HUES48 (cell line): ENCODE measurements around the gene AKR7A2.

Source experiments
- H3K27ac ChIP-seq: one replicate; pipeline ENCODE4 v1.7.0; 2013; ENCODE audit warnings: low read depth, low read length, inconsistent platforms
- H3K27me3 ChIP-seq: 2 replicates; pipeline ENCODE4 v1.6.1; 2013; ENCODE audit warnings: mild to moderate bottlenecking, low read length; ENCODE audit not compliant: control insufficient read depth, insufficient read depth
- H3K36me3 ChIP-seq: 2 replicates; pipeline ENCODE4 v1.6.1; 2013; ENCODE audit warnings: low read length; ENCODE audit not compliant: control insufficient read depth, insufficient read depth
- H3K4me1 ChIP-seq: 2 replicates; pipeline ENCODE4 v1.6.1; 2013; ENCODE audit warnings: mild to moderate bottlenecking, low read length; ENCODE audit not compliant: control insufficient read depth, insufficient read depth
- H3K4me3 ChIP-seq: 2 replicates; pipeline ENCODE4 v1.5.1; 2013; ENCODE audit warnings: mild to moderate bottlenecking, low read depth, low read length
- H3K9ac ChIP-seq: 2 replicates; pipeline ENCODE4 v1.6.1; 2013; ENCODE audit warnings: mild to moderate bottlenecking, low read depth, low read length, moderate library complexity
- H3K9me3 ChIP-seq: 2 replicates; pipeline ENCODE4 v1.6.1; 2013; ENCODE audit warnings: low read length; ENCODE audit not compliant: control insufficient read depth, insufficient read depth

Gene AKR7A2

GRCh38 chr1:19311931-19312781 lies at the start of gene AKR7A2, which contains the start of gene SLC66A1:
AKR7A2 (minus strand) TSS chr1:19312144; CDS start chr1:19312124, 20 bp downstream.
SLC66A1 (plus strand) TSS chr1:19312326; CDS start chr1:19317678, 5,352 bp downstream.
- Histone ChIP-seq H3K27me3 (peaks cover 9% of the 10 kb centered on the region), H3K36me3 (peaks cover 24% of the 10 kb centered on the region), H3K9ac (peak within 1 kb of the TSS; percentile 73), H3K4me3 (peak within 1 kb of the TSS; percentile 87), H3K4me1 (0 out of 2 replicates have a peak, but pooled peaks cover 6% of the 10 kb centered on the region), H3K27ac (peak within 1 kb of the TSS; percentile 57), H3K9me3 (no peaks in the 10 kb centered on the region)

GRCh38 chr1:19360843-19361610 lies 49.1 kb upstream of the AKR7A2 start:
- Histone ChIP-seq H3K4me3 (no peak overlapping the region), H3K4me1 (no peaks in the 10 kb centered on the region), H3K9ac (no peak overlapping the region), H3K27me3 (no peaks in the 10 kb centered on the region), H3K36me3 (peaks cover 26% of the 10 kb centered on the region), H3K9me3 (no peaks in the 10 kb centered on the region), H3K27ac (no peak overlapping the region)

- Histone ChIP-seq H3K27me3 (no peaks in the 10 kb centered on the region), H3K9ac (no peak overlapping the region), H3K9me3 (no peaks in the 10 kb centered on the region), H3K36me3 (peaks cover 32% of the 10 kb centered on the region), H3K27ac (no peak overlapping the region), H3K4me1 (no peaks in the 10 kb centered on the region), H3K4me3 (no peak overlapping the region)
These were observed 48.5 kb upstream of the AKR7A2 start for GRCh38 chr1:19360432-19360831.

GRCh38 chr1:19360016-19360415 lies 48.1 kb upstream of the AKR7A2 start:
- H3K36me3 ChIP-seq = peaks cover 30% of the 10 kb centered on the region

GRCh38 chr1:19359357-19359756 lies 47.4 kb upstream of the AKR7A2 start:
- H3K9me3 ChIP-seq = no peaks in the 10 kb centered on the region
- peaks cover 6% of the 10 kb centered on the region for H3K4me1 ChIP-seq
- no peak overlapping the region for H3K27ac ChIP-seq
- no peaks in the 10 kb centered on the region for H3K27me3 ChIP-seq
- H3K9ac ChIP-seq = no peak overlapping the region
- H3K36me3 ChIP-seq = peaks cover 26% of the 10 kb centered on the region
- no peak overlapping the region for H3K4me3 ChIP-seq

More at GRCh38 chr1:19360016-19360415, 48.1 kb upstream of the AKR7A2 start:
- H3K27ac ChIP-seq = no peak overlapping the region
- no peak overlapping the region for H3K9ac ChIP-seq
- no peaks in the 10 kb centered on the region for H3K27me3 ChIP-seq
- no peaks in the 10 kb centered on the region for H3K9me3 ChIP-seq
- H3K4me1 ChIP-seq = no peaks in the 10 kb centered on the region
- H3K4me3 ChIP-seq = no peak overlapping the region

GRCh38 chr1:19358710-19359109 lies 46.8 kb upstream of the AKR7A2 start:
- H3K4me1 ChIP-seq = peaks cover 12% of the 10 kb centered on the region
- H3K36me3 ChIP-seq = peaks cover 29% of the 10 kb centered on the region
- no peaks in the 10 kb centered on the region for H3K9me3 ChIP-seq
- H3K27ac ChIP-seq = no peak overlapping the region
- no peaks in the 10 kb centered on the region for H3K27me3 ChIP-seq
- H3K4me3 ChIP-seq = no peak overlapping the region
- no peak overlapping the region for H3K9ac ChIP-seq

GRCh38 chr1:19357299-19357986 lies 45.5 kb upstream of the AKR7A2 start:
- Histone ChIP-seq H3K9ac (no peak overlapping the region), H3K9me3 (no peaks in the 10 kb centered on the region), H3K27me3 (no peaks in the 10 kb centered on the region), H3K27ac (no peak overlapping the region), H3K4me3 (no peak overlapping the region), H3K36me3 (peaks cover 36% of the 10 kb centered on the region), H3K4me1 (peaks cover 23% of the 10 kb centered on the region)

GRCh38 chr1:19356266-19356665 lies 44.3 kb upstream of the AKR7A2 start:
- peaks cover 48% of the 10 kb centered on the region for H3K36me3 ChIP-seq
- peaks cover 23% of the 10 kb centered on the region for H3K4me1 ChIP-seq
- H3K27ac ChIP-seq = no peak overlapping the region
- no peaks in the 10 kb centered on the region for H3K9me3 ChIP-seq
- no peak overlapping the region for H3K9ac ChIP-seq
- H3K27me3 ChIP-seq = no peaks in the 10 kb centered on the region
- H3K4me3 ChIP-seq = no peak overlapping the region

GRCh38 chr1:19354531-19354981 lies 42.6 kb upstream of the AKR7A2 start:
- Histone ChIP-seq H3K27ac (no peak overlapping the region), H3K9ac (no peak overlapping the region), H3K27me3 (no peaks in the 10 kb centered on the region), H3K4me1 (peaks cover 23% of the 10 kb centered on the region), H3K9me3 (no peaks in the 10 kb centered on the region), H3K36me3 (peaks cover 58% of the 10 kb centered on the region), H3K4me3 (no peak overlapping the region)

GRCh38 chr1:19353596-19353995 lies 41.7 kb upstream of the AKR7A2 start:
- Histone ChIP-seq H3K36me3 (peaks cover 64% of the 10 kb centered on the region), H3K9ac (no peak overlapping the region), H3K27ac (peak overlapping the region; percentile 16), H3K9me3 (no peaks in the 10 kb centered on the region), H3K4me1 (peaks cover 23% of the 10 kb centered on the region), H3K27me3 (no peaks in the 10 kb centered on the region), H3K4me3 (no peak overlapping the region)
